PFSK-1 (cell line): ENCODE measurements around the gene CEP112.

Experiments used
- FOXP2 ChIP-seq: optimal IDR thresholded peaks from 2 replicates; pipeline ENCODE3; 2011; ENCODE audit warnings: borderline replicate concordance, control low read depth, inconsistent platforms; ENCODE audit not compliant: insufficient read depth; ENCODE audit errors: extremely low read length, extremely low read depth
- POLR2AphosphoS5 ChIP-seq: IDR thresholded peaks from 2 replicates; pipeline ENCODE4 v1.6.1; 2012; ENCODE audit warnings: low read depth, mild to moderate bottlenecking, control low read depth, low read length, moderate library complexity
- REST ChIP-seq, 2 experiments: IDR thresholded peaks; 2 replicates each; pipeline versions ENCODE4 v1.6.1 to v1.8.0; 2011 to 2012; ENCODE audit warnings: low read depth in 2 of 2, low read length in 2 of 2, control low read depth in 1 of 2, inconsistent platforms in 1 of 2, mild to moderate bottlenecking in 1 of 2, moderate library complexity in 1 of 2; ENCODE audit not compliant: insufficient read depth in 1 of 2
- SIN3A ChIP-seq: IDR thresholded peaks from 2 replicates; pipeline ENCODE4 v1.6.1; 2012; ENCODE audit warnings: mild to moderate bottlenecking, low read length, moderate library complexity, borderline replicate concordance; ENCODE audit not compliant: insufficient read depth
- TAF1 ChIP-seq: IDR thresholded peaks from 2 replicates; pipeline ENCODE4 v1.6.1; 2012; ENCODE audit warnings: low read length, control low read depth, borderline replicate concordance; ENCODE audit not compliant: insufficient read depth

The CEP112 gene

DNA sequence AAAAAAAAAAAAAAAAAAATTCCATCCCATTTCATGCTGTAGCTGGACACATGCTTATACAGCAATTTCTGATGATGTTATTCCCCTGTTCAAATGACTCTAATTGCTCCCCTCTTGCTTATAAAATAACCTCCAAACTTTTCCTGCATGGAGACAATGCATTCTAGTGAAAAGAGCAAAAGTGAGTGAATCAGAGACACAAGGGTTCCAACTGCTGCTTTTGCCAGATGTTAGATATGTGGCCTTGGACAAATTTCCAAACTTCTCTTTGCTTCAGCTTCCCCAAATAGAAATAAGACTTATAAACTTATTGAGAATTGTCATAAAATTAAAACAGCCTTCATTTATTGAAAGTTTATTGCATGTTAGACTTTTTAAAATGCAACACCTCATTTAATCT, 565.5 kb downstream of the CEP112 start:
- TF ChIP-seq TAF1 (no peak), SIN3A (no peak), POLR2AphosphoS5 (no peak), FOXP2 (no peak), REST (IDR thresholded peaks at IDR 0.05; ENCODE audit: insufficient read depth in 1 of 2, low read depth in 2 of 2, low read length in 2 of 2) (no peak)

DNA sequence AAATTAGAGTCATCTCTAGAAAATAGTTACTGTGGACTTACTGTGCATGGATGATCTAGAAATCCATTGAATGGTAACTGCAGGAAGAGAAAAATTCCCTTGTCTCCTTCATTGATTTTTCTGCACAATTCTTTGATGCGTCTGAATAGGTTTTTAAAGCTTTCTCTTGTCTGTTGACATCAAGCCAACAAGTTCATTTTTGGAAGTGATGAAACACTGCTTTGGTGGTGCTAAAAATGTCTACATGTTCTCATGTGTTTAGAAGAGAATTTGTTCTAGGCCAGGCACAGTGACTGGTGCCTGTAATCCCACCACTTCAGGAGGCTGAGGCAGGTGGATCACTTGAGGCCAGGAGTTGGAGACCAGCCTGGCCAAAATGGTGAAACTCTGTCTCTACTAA, 573.4 kb downstream of the CEP112 start:
- TF ChIP-seq TAF1: no peak
- TF ChIP-seq REST (IDR thresholded peaks at IDR 0.05; ENCODE audit: insufficient read depth in 1 of 2, low read depth in 2 of 2, low read length in 2 of 2): no peak
- no peak for TF ChIP-seq FOXP2
- TF ChIP-seq POLR2AphosphoS5: no peak
- TF ChIP-seq SIN3A: no peak

DNA sequence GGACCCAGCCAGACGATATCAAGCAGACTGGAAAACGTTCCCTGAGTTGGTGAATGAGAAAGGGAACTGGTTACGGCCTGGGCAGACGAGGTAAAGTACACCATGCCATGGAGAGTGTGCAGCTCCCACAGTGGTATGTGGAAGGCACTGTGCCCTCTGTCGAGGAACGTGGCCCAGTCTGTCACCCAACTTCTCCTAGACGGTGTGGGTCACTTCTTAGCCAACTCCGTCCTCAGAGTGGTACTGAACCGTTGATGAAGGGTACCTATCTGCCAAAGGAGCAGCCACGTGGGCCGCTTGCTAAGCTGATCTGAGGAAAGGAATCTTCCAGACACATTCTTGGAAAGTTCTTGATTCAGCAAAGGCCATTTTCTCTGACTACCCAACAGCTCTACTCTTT, 574.4 kb downstream of the CEP112 start:
- TF ChIP-seq POLR2AphosphoS5: no peak

DNA sequence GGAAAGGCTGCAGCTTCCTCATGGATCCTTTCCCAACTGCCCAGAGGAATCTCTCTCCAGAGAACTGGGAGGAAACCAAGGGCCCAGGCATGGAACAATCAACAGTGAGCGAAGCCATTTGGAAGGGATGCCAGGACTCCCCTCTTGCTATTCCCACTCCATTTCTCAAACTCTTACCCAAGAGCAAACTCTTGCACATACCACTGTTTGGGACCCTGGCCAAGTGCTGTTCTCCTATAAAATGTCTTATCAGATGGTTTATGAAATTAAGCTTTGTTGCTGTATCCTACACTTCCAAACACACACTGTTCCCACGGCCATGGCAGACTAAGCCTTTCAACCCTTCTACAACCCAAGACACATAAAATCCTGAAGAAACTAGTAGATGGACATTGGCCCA, 582.2 kb downstream of the CEP112 start:
- TF ChIP-seq POLR2AphosphoS5 (no peak), TAF1 (no peak), SIN3A (no peak), FOXP2 (no peak), REST (IDR thresholded peaks at IDR 0.05; ENCODE audit: insufficient read depth in 1 of 2, low read depth in 2 of 2, low read length in 2 of 2) (no peak)

DNA sequence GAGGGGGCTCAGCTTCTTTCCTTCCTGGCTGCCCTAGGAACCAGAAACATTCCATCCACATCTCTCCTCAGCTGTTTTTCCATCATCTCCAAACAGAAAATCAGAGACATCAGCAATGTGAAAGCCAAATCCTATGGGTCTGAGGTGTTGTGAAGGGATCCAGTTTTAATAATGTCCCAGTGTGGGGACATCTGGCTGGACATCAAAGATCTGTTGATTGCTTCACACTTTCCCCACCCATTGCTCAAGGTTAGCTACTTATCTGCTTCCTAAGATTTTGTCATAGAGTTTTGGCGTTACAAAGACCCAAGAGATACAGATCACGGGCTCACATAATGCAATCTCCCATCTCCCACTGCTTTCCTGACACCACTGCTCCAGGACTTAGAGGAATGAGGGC, 582.6 kb downstream of the CEP112 start:
- TF ChIP-seq TAF1: no peak
- TF ChIP-seq SIN3A: no peak
- TF ChIP-seq REST (IDR thresholded peaks at IDR 0.05; ENCODE audit: insufficient read depth in 1 of 2, low read depth in 2 of 2, low read length in 2 of 2): no peak
- no peak for TF ChIP-seq FOXP2
- TF ChIP-seq POLR2AphosphoS5: no peak

DNA sequence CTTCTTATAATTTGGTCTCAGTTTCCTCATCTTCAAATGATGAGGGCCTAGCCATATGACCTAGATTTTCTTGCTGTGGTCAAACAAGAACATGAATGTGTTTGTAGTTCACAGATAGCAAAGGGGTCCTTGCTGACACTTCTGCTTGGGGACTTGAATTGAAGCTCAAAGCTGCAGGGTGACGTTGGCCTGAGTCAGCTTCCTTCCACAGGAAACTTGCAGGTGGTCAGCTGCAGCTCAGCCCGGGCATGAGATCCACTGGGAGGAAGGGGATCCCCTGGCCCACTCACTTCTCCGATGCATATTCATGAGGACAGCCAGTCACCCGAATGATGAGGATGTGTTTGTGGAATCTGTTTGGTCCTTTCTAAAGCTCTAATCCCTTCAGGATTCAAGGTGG, 587.9 kb downstream of the CEP112 start:
- TF ChIP-seq FOXP2: no peak
